GM18873 (cell line): ENCODE results near the gene SPATA6L.
A peak's percentile ranks its signal among the peaks of the same experiment; 100 is the strongest.

Source experiments
- ATAC-seq: cut with Tn5 transposase; IDR thresholded peaks from one replicate; pipeline ENCODE4 v1.9.1; 2021; ENCODE audit warnings: mild to moderate bottlenecking, moderate library complexity, moderate number of reproducible peaks; ENCODE audit not compliant: unreplicated experiment, low FRiP score

Gene SPATA6L

GRCh38 chr9:4559261-4560182, 106.8 kb downstream of the SPATA6L start:
- peak; percentile 75 for ATAC-seq

- ATAC-seq, result no peak
Observed at GRCh38 chr9:4558371-4558998, 107.8 kb downstream of the SPATA6L start.

- no peak for ATAC-seq
Observed at GRCh38 chr9:4555236-4555635, 111.0 kb downstream of the SPATA6L start.

GRCh38 chr9:4553951-4554381, 112.3 kb downstream of the SPATA6L start:
- no peak for ATAC-seq

GRCh38 chr9:4550777-4551484, 115.3 kb downstream of the SPATA6L start:
- no peak for ATAC-seq

GRCh38 chr9:4549751-4550295, 116.5 kb downstream of the SPATA6L start:
- no peak for ATAC-seq

- ATAC-seq, result no peak
Observed at GRCh38 chr9:4548811-4549725, 117.2 kb downstream of the SPATA6L start.
